ENCODE data around the gene PIGZ.

Gene PIGZ

GRCh38 chr3:196983186-196983585 lies 14.6 kb upstream of the PIGZ start:
- DNase-seq (ENCODE audit: low read depth), result no peak

- DNase-seq (ENCODE audit: low read depth), result no peak
Measured at GRCh38 chr3:196981657-196982056, 13.0 kb upstream of the PIGZ start.

DNA sequence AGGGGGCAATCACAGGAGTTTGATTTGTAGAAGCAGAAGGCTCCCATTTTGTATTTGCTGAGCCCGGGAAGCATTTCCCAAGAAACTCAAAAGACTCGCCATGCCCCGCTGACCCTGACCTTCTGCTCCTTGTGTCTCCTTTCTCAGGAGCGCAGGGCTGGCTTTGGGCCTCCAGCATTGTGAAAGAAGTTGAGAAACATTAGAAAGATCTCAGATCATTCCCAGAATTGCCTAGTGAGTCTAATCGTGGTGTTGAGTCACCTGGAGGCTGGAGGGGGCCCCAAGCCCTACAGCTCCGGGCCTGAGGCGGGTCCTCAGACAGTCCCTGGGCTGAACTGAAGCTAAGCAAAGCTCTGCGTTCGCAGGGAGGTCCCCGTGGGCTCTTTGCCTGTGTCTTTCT lies 10.9 kb upstream of the PIGZ start:
- DNase-seq (ENCODE audit: low read depth), result no peak

- no peak for DNase-seq (ENCODE audit: low read depth)
Measured at GRCh38 chr3:196976941-196977340, 8.3 kb upstream of the PIGZ start.

- no peak for DNase-seq (ENCODE audit: low read depth)
Measured at GRCh38 chr3:196975349-196975748, 6.7 kb upstream of the PIGZ start.

GRCh38 chr3:196974661-196975060 lies 6.0 kb upstream of the PIGZ start:
- no peak for DNase-seq (ENCODE audit: low read depth)

GRCh38 chr3:196971094-196971698 lies 2.6 kb upstream of the PIGZ start:
- DNase-seq (ENCODE audit: low read depth), result no peak

- no peak for DNase-seq (ENCODE audit: low read depth)
Measured at GRCh38 chr3:196970547-196971093, 2.0 kb upstream of the PIGZ start.

DNA sequence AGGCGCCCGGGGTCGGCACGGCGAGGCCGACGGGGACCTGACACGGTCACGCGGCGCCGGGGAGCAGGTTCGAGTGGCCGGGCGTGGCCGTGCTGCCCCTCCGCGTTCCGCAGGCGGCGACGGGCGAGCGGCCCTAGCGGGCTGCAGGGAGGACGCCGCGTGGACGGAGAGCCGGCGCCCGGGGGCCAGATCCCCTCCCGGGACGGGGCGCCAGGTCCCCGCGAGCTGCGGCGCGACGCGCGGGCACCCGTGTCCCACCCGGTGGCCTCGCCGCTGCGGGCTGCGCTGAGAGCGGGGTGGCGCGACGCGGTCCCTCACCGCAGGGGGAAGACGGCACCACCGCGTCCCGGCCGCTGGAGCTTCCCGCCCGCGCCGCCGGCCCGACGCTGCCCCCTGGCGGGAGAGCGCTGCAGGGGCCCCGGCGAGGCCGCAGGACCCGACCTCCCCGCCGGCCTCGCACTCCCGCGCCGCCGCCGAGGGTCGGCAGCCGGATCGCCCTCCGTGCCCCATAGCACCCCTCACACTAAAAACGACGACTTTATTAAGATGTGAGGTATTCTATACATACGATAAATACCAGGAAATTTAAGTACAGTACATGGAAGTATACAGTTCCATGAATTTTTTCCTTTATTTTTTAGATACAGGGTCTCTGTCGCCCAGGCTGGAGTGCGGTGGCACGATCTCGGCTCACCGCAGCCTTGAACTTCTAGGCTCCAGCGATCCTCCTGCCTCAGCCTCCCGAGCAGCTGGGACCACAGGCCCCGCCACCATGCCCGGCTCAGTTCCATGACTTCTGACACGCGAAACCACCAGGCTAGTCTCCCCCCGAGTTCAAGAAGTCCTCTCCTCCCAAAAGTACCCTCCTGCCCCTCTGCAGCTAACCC lies 1.3 kb upstream of the PIGZ start:
- peak; percentile 48 for DNase-seq (ENCODE audit: low read depth)

DNA sequence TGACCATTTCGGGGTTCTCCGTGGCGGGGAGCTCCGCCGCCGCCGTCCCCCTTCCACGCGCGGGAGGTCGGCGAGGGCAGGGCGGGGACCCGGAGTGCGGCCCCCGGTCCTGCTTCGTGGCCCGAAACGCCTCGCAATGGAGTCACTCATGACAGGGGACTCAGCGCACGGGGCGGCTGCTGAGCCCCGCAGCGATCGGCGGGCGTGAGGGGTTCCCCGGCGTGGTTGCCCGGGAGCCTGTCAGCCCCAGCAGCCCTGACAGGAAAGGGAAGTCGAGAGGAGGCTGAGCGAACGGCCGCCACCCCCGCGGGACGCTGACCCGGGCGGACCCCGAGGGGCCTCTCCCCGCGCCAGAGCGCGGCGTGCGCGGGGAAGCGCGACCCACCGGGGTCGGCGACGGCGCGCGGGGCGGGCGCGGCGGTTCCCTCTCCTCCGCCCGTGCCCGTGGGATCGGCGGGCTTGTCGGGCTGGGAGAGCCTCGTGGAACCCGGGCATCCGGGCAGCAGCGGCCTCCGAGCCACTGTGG lies 564 bp upstream of the PIGZ start:
- DNase-seq (ENCODE audit: low read depth), result peak; percentile 8

GRCh38 chr3:196967412-196968232 lies 1.0 kb downstream of the PIGZ start:
- DNase-seq (ENCODE audit: low read depth), result no peak

GRCh38 chr3:196966526-196967401 lies 1.9 kb downstream of the PIGZ start:
- DNase-seq (ENCODE audit: low read depth), result no peak

DNA sequence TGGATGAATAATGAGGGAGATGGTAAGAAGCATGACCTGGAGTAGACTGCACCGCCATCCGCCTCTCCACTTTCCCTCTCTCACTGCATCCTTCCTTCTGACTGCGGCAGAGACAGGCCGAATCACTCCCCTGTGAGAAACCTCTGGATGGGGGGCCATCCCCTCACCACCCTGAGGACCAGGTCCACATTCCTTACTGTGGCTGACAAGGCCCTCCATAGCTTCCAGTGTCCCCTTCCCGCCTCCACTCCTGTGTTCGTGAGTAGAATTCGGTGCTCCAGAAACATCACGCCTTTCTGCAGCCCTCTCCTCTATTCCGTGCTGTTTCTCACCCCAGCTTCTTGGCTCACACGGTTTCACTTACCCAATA lies 2.8 kb downstream of the PIGZ start:
- no peak for DNase-seq (ENCODE audit: low read depth)

- DNase-seq (ENCODE audit: low read depth), result no peak
Measured at GRCh38 chr3:196965112-196965803, 3.4 kb downstream of the PIGZ start.

- no peak for DNase-seq (ENCODE audit: low read depth)
Measured at GRCh38 chr3:196963631-196963953, 5.0 kb downstream of the PIGZ start.

DNA sequence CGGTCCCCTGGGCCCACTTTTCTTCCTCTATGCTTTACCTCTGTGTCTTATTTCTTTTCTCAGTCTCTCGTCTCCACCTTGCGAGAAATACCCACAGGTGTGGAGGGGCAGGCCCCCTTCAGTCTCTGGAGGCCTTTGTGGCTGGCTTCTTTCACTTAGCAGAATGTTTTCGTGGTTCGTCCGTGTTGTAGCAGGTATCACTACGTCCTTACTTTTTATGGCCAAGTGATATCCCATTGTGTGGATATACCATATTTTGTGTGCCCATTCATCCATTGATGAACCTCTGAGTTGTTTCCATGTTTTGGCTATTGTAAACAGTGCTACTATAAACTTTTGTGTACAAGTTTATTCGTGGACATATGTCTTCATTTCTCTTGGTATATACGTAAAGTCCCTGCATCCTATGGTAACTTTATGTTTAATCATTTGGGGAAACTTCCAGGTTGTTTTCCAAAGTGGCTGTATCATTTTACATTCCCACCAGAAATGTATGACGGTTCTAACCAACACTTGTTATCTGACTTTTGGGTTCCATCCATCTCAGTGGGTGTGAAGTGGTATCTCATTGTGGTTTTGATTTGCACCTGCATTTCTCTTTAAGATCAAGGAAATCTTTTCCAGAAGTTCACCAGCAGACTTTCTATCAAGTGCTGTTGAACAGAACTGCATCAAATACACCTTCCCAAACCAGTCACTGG lies 5.6 kb downstream of the PIGZ start:
- DNase-seq (ENCODE audit: low read depth), result no peak

GRCh38 chr3:196962108-196962929 lies 6.3 kb downstream of the PIGZ start:
- no peak for DNase-seq (ENCODE audit: low read depth)

GRCh38 chr3:196954832-196955231 lies 13.8 kb downstream of the PIGZ start:
- DNase-seq (ENCODE audit: low read depth), result no peak

- no peak for DNase-seq (ENCODE audit: low read depth)
Measured at GRCh38 chr3:196951371-196951770, 17.3 kb downstream of the PIGZ start.
